SH-SY5Y (cell line): ENCODE measurements around the gene SKOR1.

Experiments used
- GATA2 ChIP-seq: IDR thresholded peaks from 2 replicates; pipeline ENCODE4 v1.6.1; 2011; ENCODE audit warnings: mild to moderate bottlenecking, low read depth, low read length
- GATA3 ChIP-seq: IDR thresholded peaks from 2 replicates; pipeline ENCODE4 v1.6.1; 2011; ENCODE audit warnings: low read depth, mild to moderate bottlenecking, low read length, moderate library complexity

DNA sequence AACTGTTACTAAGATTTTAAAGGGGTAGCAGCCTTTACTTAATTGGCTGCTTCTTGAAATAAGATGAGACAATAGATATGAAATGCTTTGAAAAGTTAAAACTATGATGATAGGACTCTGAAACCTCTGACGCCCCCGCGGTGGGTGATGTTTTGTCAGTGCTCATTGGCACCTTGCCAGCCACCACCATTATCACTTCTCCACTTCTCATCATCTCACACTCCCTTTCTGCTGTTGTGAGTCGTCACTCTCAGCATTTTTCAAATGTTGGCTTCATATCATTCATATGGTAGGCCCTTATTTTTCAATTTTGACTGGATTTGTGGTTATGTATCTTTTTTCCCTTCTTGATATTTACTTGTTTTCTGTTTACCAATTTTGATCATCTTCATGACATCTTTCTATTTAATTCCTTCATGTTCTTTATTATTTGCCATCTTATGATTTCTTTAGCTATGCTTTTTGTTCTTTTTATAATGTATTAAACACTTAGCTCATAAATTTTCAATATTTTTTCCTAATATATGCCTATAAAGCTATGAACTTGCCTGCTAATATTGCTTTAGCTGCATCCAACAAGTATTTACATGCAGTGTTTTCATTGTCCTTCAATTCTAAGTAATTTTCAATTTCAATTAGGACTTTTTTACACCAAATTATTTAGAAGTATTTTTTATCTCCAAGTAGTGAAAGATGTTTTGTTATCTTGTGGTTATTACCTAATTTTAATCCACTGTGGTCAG is 30.3 kb upstream of the SKOR1 start:
- no peak for TF ChIP-seq GATA2
- no peak for TF ChIP-seq GATA3
